Ishikawa (cell line): ENCODE measurements around the gene MYZAP.
A peak's percentile ranks its signal among the peaks of the same experiment; 100 is the strongest.

Experiments used
- CEBPB ChIP-seq: IDR thresholded peaks from 2 replicates; pipeline ENCODE4 v1.6.1; 2012
- CREB1 ChIP-seq: IDR thresholded peaks from 2 replicates; pipeline ENCODE4 v1.6.1; 2012; ENCODE audit warnings: low read depth
- EGR1 ChIP-seq: IDR thresholded peaks from 2 replicates; pipeline ENCODE4 v1.6.1; 2012
- EP300 ChIP-seq: IDR thresholded peaks from 2 replicates; pipeline ENCODE4 v1.6.1; 2012; ENCODE audit warnings: borderline replicate concordance
- FOXM1 ChIP-seq: IDR thresholded peaks from 2 replicates; pipeline ENCODE4 v1.6.1; 2012; ENCODE audit warnings: low read depth, borderline replicate concordance
- RAD21 ChIP-seq: IDR thresholded peaks from 2 replicates; pipeline ENCODE4 v1.6.1; 2012; ENCODE audit warnings: low read depth
- TAF1 ChIP-seq: IDR thresholded peaks from 2 replicates; pipeline ENCODE4 v1.6.1; 2012; ENCODE audit warnings: low read depth, mild to moderate bottlenecking
- TCF12 ChIP-seq: IDR thresholded peaks from 2 replicates; pipeline ENCODE4 v1.6.1; 2012; ENCODE audit warnings: low read depth
- TEAD4 ChIP-seq: IDR thresholded peaks from 2 replicates; pipeline ENCODE4 v1.6.1; 2012
- YY1 ChIP-seq: IDR thresholded peaks from 2 replicates; pipeline ENCODE4 v1.6.1; 2012; ENCODE audit warnings: low read depth
- TF ChIP-seq, protein P1 (sequence below): IDR thresholded peaks from 2 replicates; pipeline ENCODE4 v1.6.1; 2012; ENCODE audit warnings: low read depth, mild to moderate bottlenecking
- TF ChIP-seq, protein P2 (sequence below): IDR thresholded peaks from 2 replicates; pipeline ENCODE4 v1.6.1; 2012
- TF ChIP-seq, protein P3 (sequence below): IDR thresholded peaks from 2 replicates; pipeline ENCODE4 v1.6.1; 2012

DNA sequence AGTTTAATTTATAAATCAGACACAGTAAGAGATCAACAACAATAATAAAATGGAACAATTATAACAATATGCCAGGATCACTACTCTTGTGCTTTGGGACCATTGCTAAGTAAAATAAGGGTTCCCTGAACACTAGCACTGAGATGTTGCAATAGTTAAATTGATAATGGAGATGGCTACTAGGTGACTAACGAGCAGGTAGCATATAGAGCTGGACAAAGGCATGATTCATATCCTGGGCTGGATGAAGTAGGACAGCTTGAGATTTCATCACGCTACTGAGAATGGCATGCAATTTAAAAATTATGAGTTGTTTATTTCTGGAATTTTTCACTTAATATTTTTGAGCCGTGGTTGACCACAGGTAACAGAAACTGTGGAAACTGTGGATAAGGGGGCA is 20.7 kb upstream of the MYZAP start:
- TF ChIP-seq RAD21 = no peak
- TF ChIP-seq TAF1 = no peak
- TF ChIP-seq CREB1 = no peak
- no peak for TF ChIP-seq YY1
- TF ChIP-seq, protein P1, sequence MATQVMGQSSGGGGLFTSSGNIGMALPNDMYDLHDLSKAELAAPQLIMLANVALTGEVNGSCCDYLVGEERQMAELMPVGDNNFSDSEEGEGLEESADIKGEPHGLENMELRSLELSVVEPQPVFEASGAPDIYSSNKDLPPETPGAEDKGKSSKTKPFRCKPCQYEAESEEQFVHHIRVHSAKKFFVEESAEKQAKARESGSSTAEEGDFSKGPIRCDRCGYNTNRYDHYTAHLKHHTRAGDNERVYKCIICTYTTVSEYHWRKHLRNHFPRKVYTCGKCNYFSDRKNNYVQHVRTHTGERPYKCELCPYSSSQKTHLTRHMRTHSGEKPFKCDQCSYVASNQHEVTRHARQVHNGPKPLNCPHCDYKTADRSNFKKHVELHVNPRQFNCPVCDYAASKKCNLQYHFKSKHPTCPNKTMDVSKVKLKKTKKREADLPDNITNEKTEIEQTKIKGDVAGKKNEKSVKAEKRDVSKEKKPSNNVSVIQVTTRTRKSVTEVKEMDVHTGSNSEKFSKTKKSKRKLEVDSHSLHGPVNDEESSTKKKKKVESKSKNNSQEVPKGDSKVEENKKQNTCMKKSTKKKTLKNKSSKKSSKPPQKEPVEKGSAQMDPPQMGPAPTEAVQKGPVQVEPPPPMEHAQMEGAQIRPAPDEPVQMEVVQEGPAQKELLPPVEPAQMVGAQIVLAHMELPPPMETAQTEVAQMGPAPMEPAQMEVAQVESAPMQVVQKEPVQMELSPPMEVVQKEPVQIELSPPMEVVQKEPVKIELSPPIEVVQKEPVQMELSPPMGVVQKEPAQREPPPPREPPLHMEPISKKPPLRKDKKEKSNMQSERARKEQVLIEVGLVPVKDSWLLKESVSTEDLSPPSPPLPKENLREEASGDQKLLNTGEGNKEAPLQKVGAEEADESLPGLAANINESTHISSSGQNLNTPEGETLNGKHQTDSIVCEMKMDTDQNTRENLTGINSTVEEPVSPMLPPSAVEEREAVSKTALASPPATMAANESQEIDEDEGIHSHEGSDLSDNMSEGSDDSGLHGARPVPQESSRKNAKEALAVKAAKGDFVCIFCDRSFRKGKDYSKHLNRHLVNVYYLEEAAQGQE = no peak
- peak; percentile 85 for TF ChIP-seq CEBPB
- no peak for TF ChIP-seq EGR1
- TF ChIP-seq, protein P2, sequence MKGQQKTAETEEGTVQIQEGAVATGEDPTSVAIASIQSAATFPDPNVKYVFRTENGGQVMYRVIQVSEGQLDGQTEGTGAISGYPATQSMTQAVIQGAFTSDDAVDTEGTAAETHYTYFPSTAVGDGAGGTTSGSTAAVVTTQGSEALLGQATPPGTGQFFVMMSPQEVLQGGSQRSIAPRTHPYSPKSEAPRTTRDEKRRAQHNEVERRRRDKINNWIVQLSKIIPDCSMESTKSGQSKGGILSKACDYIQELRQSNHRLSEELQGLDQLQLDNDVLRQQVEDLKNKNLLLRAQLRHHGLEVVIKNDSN = no peak
- TF ChIP-seq FOXM1 = no peak
- TF ChIP-seq EP300 = no peak
- TF ChIP-seq, protein P3, sequence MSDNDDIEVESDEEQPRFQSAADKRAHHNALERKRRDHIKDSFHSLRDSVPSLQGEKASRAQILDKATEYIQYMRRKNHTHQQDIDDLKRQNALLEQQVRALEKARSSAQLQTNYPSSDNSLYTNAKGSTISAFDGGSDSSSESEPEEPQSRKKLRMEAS = no peak
- TF ChIP-seq TCF12 = no peak
- TF ChIP-seq TEAD4 = no peak
